Measurements from ENCODE around the gene LENG9. TPM values are rescaled to one million over a fixed set of nuclear protein-coding genes. Genes with fewer than 3 reads are reported as not detected.

Gene LENG9
- total RNA-seq, 2 donors from 2014 or later = 3.3 to 5.4 TPM

GRCh38 chr19:54415208-54415900 is 48.2 kb downstream of the LENG9 start, which contains the start of gene TTYH1:
TTYH1 (plus strand) TSS chr19:54415464; CDS start chr19:54415553, 89 bp downstream.
- intact Hi-C loops (cut with DNase I) = no loop called here
- ATAC-seq (no peak), DNase-seq (no peak)

GRCh38 chr19:54414156-54414555 is 49.4 kb downstream of the LENG9 start:
- ATAC-seq (no peak), DNase-seq (no peak)
- intact Hi-C loops (cut with DNase I) = no loop called here

DNA sequence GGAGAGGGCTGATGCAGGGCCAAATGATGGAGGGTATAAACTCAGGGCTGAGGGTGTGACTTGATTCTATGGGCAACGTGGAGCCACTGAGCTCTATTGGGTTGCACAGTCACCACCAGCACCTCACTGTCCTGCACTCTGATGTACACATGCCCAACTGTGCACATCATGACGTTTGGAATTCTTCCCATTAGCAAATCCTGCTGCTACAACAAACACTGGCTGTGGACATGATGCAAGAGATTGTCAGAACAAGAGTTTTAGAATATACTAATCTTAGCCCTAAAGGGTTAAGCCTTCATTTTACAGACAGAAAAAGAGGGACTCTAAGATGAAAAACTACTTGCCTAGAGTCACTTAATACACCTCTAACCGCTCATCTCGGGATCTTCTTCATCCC is 50.7 kb downstream of the LENG9 start:
- ATAC-seq = no peak
- DNase-seq = no peak
- intact Hi-C loops (cut with DNase I) = no loop called here

Other genes with a start within 250 kb of the LENG9 start
- 10 to 100 TPM in 1 of 2 donors, 1 to 10 TPM in 1; 8.5 to 10.5 TPM for gene LILRB3, start 240.8 kb downstream of the LENG9 start, total RNA-seq
- 1 to 10 TPM; 6.0 to 6.5 TPM for gene LILRA6, start 221.0 kb downstream of the LENG9 start, total RNA-seq
- 10 to 100 TPM; 15.1 to 21.4 TPM for gene LILRB5, start 206.5 kb downstream of the LENG9 start, total RNA-seq
- 1 to 10 TPM; 3.3 to 5.5 TPM for gene LILRB2, start 182.7 kb downstream of the LENG9 start, total RNA-seq
- 1 to 10 TPM; 3.7 to 4.7 TPM for gene LILRA5, start 150.6 kb downstream of the LENG9 start, total RNA-seq
- not detected for gene LILRA4, start 124.6 kb downstream of the LENG9 start, total RNA-seq
- gene LAIR1, start 98.8 kb downstream of the LENG9 start, total RNA-seq = 10 to 100 TPM; 16.2 to 26.8 TPM
- gene TTYH1, start 48.3 kb downstream of the LENG9 start, total RNA-seq = 1 to 10 TPM; 1.9 to 3.0 TPM
- 10 to 100 TPM; 66.6 to 76.5 TPM for gene LENG8, start 14.6 kb downstream of the LENG9 start, total RNA-seq
- gene CDC42EP5, start 9.5 kb upstream of the LENG9 start, total RNA-seq = 10 to 100 TPM; 13.0 to 25.0 TPM
- 1 to 10 TPM in 1 of 2 donors, not detected in 1; 1.1 TPM for gene LAIR2, start 39.1 kb upstream of the LENG9 start, total RNA-seq
- gene LILRA2, start 110.0 kb upstream of the LENG9 start, total RNA-seq = 1 to 10 TPM; 2.1 to 5.8 TPM
- gene LILRA1, start 129.9 kb upstream of the LENG9 start, total RNA-seq = under 1 TPM; 0.86 to 0.97 TPM
- gene LILRB1, start 166.7 kb upstream of the LENG9 start, total RNA-seq = 1 to 10 TPM; 3.1 to 4.2 TPM
- gene LILRB4, start 199.2 kb upstream of the LENG9 start, total RNA-seq = 10 to 100 TPM in 1 of 2 donors, 1 to 10 TPM in 1; 5.7 to 11.8 TPM